ENCODE results near the gene ANTXRL.
"Not testable (repeated sequence)": the region's sequence is repeated elsewhere in the genome, so short reads cannot be mapped to it uniquely, and the experiment has no call there.

ANTXRL gene

GRCh38 chr10:46301056-46301645 lies 14.4 kb downstream of the ANTXRL start:
- TF ChIP-seq POLR2A (IDR thresholded peaks at IDR 0.05; ENCODE audit: low read length) (no peak), GATA1 (IDR thresholded peaks at IDR 0.05; ENCODE audit: low read depth, low read length) (no peak)
- no peak for DNase-seq

- DNase-seq = no peak
- TF ChIP-seq GATA1 (IDR thresholded peaks at IDR 0.05; ENCODE audit: low read depth, low read length) = no peak
- no peak for TF ChIP-seq POLR2A (IDR thresholded peaks at IDR 0.05; ENCODE audit: low read length)
Observed at GRCh38 chr10:46301721-46302479, 15.1 kb downstream of the ANTXRL start.

- not testable (repeated sequence) for DNase-seq
Observed at GRCh38 chr10:46302765-46303352, 16.1 kb downstream of the ANTXRL start.

- no peak for TF ChIP-seq POLR2A (IDR thresholded peaks at IDR 0.05; ENCODE audit: low read length)
- TF ChIP-seq GATA1 (IDR thresholded peaks at IDR 0.05; ENCODE audit: low read depth, low read length) = no peak
- DNase-seq = no peak
Observed at GRCh38 chr10:46304062-46304461, 17.3 kb downstream of the ANTXRL start.

- not testable (repeated sequence) for DNase-seq
Observed at GRCh38 chr10:46304671-46305070, 17.9 kb downstream of the ANTXRL start.

GRCh38 chr10:46305079-46305818 lies 18.5 kb downstream of the ANTXRL start:
- no peak for DNase-seq
- TF ChIP-seq GATA1 (IDR thresholded peaks at IDR 0.05; ENCODE audit: low read depth, low read length) = no peak
- TF ChIP-seq POLR2A (IDR thresholded peaks at IDR 0.05; ENCODE audit: low read length) = no peak

- TF ChIP-seq GATA1 (IDR thresholded peaks at IDR 0.05; ENCODE audit: low read depth, low read length) = no peak
- no peak for TF ChIP-seq POLR2A (IDR thresholded peaks at IDR 0.05; ENCODE audit: low read length)
- DNase-seq = no peak
Observed at GRCh38 chr10:46305986-46306385, 19.2 kb downstream of the ANTXRL start.

GRCh38 chr10:46306516-46307184 lies 19.9 kb downstream of the ANTXRL start:
- TF ChIP-seq POLR2A (IDR thresholded peaks at IDR 0.05; ENCODE audit: low read length) (no peak), GATA1 (IDR thresholded peaks at IDR 0.05; ENCODE audit: low read depth, low read length) (no peak)
- no peak for DNase-seq

GRCh38 chr10:46307281-46308112 lies 20.7 kb downstream of the ANTXRL start:
- TF ChIP-seq GATA1 (IDR thresholded peaks at IDR 0.05; ENCODE audit: low read depth, low read length) (no peak), POLR2A (IDR thresholded peaks at IDR 0.05; ENCODE audit: low read length) (no peak)
- DNase-seq = no peak

- TF ChIP-seq POLR2A (IDR thresholded peaks at IDR 0.05; ENCODE audit: low read length) (no peak), GATA1 (IDR thresholded peaks at IDR 0.05; ENCODE audit: low read depth, low read length) (no peak)
- DNase-seq = no peak
Observed at GRCh38 chr10:46308113-46308415, 21.3 kb downstream of the ANTXRL start.

GRCh38 chr10:46308666-46309450 lies 22.1 kb downstream of the ANTXRL start:
- TF ChIP-seq GATA1 (IDR thresholded peaks at IDR 0.05; ENCODE audit: low read depth, low read length) (no peak), POLR2A (IDR thresholded peaks at IDR 0.05; ENCODE audit: low read length) (no peak)
- no peak for DNase-seq

- no peak for TF ChIP-seq POLR2A (IDR thresholded peaks at IDR 0.05; ENCODE audit: low read length)
- TF ChIP-seq GATA1 (IDR thresholded peaks at IDR 0.05; ENCODE audit: low read depth, low read length) = no peak
- no peak for DNase-seq
Observed at GRCh38 chr10:46309511-46310142, 22.8 kb downstream of the ANTXRL start.
